Measurements from ENCODE around the gene CALHM1. TPM values are rescaled to one million over a fixed set of nuclear protein-coding genes. Genes with fewer than 3 reads are reported as not detected.

CALHM1 gene
- total and polyA plus RNA-seq, 2 of the 8 experiments (the other 6 are each of a cell fraction or from before 2014, with no cell fraction given), result 0.29 to 0.34 TPM

DNA sequence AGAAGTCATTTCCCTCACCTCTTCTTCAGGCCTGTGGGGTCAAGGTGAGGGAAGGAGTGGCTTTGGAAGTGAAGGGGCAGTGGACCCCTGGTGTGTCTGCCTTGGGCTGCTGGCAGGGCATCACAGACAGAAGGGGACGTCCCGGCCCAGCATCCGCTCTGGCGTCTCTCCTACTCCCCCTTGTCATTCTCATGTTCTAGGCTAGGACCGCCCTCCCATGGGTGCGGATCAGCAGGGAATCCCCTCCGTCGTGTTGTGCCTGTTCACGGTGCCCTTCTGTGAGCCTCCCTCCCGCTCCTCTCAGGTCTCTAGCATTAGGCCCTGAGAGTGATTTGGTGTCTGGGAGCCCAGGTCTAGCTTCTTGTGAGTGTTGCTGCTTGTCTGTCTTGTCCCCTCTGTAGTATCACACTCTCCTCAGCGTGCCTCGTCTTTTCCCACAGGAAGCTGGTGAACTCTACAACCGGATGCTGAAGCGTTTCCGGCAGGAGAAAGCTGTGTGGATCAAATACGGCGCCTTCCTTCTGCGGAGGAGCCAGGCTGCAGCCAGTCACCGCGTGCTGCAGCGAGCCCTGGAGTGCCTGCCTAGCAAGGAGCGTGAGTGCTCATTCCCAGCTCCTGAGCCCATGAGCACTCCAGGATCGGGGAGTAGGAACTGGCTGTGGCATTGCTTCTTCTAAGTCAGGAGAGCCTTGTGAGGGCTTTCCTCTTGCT lies 15.1 kb downstream of the CALHM1 start:
- no peaks in the 10 kb centered on the region for H3K9me3 ChIP-seq (ENCODE audit: insufficient read depth in 2 of 2, low read depth in 1 of 2, low read length in 1 of 2)
- no peak overlapping the region for H2BK120ac ChIP-seq (replicated peaks; ENCODE audit: low read depth, low read length)
- H3K23ac ChIP-seq (ENCODE audit: insufficient read length), result no peak overlapping the region
- H2BK20ac ChIP-seq (ENCODE audit: low read length), result no peak overlapping the region
- no peak for FAIRE-seq
- H4K8ac ChIP-seq (ENCODE audit: extremely low read depth, insufficient read depth, low read length), result no peak overlapping the region
- H2BK12ac ChIP-seq (ENCODE audit: low read depth, low read length), result no peak overlapping the region
- no peaks in the 10 kb centered on the region for H3K27me3 ChIP-seq (replicated peaks in 1 of 4; ENCODE audit: control insufficient read depth in 3 of 4, extremely low read depth in 1 of 4, insufficient read depth in 3 of 4, low read length in 3 of 4)
- no peaks in the 10 kb centered on the region for H3K23me2 ChIP-seq (ENCODE audit: low read depth, low read length)
- POLR2A ChIA-PET (ENCODE audit: partially characterized antibody), result interaction anchor here (0.9 to 1.3 kb wide), 2 partner anchors 9 to 32 kb away, joined by 3 to 4 read pairs; no protein-coding TSS in a partner anchor
- no peak overlapping the region for H2AFZ ChIP-seq (ENCODE audit: low read length)
- DNase-seq (ENCODE audit: low read depth in 1 of 2, low spot score in 2 of 2), result no peak
- CTCF ChIA-PET (ENCODE audit: partially characterized antibody), result interaction anchor here (0.8 to 4.3 kb wide), 8 partner anchors 10 to 120 kb away, joined by 3 to 21 read pairs (median 3); partner anchors contain the start of gene CALHM3
- no peak overlapping the region for H3K18ac ChIP-seq (ENCODE audit: extremely low read depth, low read length)
- peaks cover 0 to 6% of the 10 kb centered on the region in 2 experiments for H4K20me1 ChIP-seq (replicated peaks in 1 of 2; ENCODE audit: control insufficient read depth in 1 of 2, insufficient read depth in 2 of 2, low read length in 2 of 2)
- no peaks in the 10 kb centered on the region for H3K4me1 ChIP-seq (replicated peaks in 1 of 4; ENCODE audit: control insufficient read depth in 3 of 4, insufficient read depth in 4 of 4, low read length in 3 of 4)
- H3K56ac ChIP-seq (replicated peaks; ENCODE audit: insufficient read length, low read depth, low read length), result no peak overlapping the region
- H3K9ac ChIP-seq (replicated peaks in 1 of 4; ENCODE audit: extremely low read depth in 1 of 4, low read depth in 3 of 4, low read length in 3 of 4), result no peak overlapping the region
- no peak overlapping the region for H4K91ac ChIP-seq (replicated peaks; ENCODE audit: insufficient read length, low read length)
- 94% methylated on average over 23 of the region's 23 CpGs; no CpG with 5 or more reads in 1 of the 2 experiments for WGBS, 2 experiments (ENCODE audit: extremely low coverage in 1 of 2, insufficient coverage in 1 of 2, insufficient read length in 1 of 2, insufficient replicate concordance in 2 of 2, low coverage in 1 of 2, low lambda C conversion rate in 2 of 2, missing lambda C conversion rate in 1 of 2)
- H3K79me2 ChIP-seq (ENCODE audit: control insufficient read depth in 1 of 2, insufficient read depth in 2 of 2, low read length in 2 of 2), result no peaks in the 10 kb centered on the region
- no peak overlapping the region for H2BK5ac ChIP-seq (ENCODE audit: low read depth, low read length)
- H3K14ac ChIP-seq (ENCODE audit: insufficient read length), result no peak overlapping the region
- no peaks in the 10 kb centered on the region; the same call in 1 of the 2 replicates for H3K79me1 ChIP-seq (ENCODE audit: low read depth, low read length)
- peaks cover 39 to 85% (median 75%) of the 10 kb centered on the region in 4 experiments for H3K36me3 ChIP-seq (ENCODE audit: control insufficient read depth in 2 of 4, insufficient read depth in 4 of 4, low read length in 3 of 4)
- H3K4me3 ChIP-seq (ENCODE audit: extremely low read depth in 1 of 4, insufficient read depth in 2 of 4, low read depth in 3 of 4, low read length in 4 of 4), result no peak overlapping the region
- no peak overlapping the region for H3K4ac ChIP-seq (replicated peaks; ENCODE audit: insufficient read length, low read depth, low read length)
- no peak overlapping the region for H2BK15ac ChIP-seq (ENCODE audit: low read length)
- H2AK5ac ChIP-seq (ENCODE audit: low read depth, low read length), result no peak overlapping the region
- no peak overlapping the region for H3K4me2 ChIP-seq (ENCODE audit: insufficient read depth in 1 of 2, low read depth in 2 of 2, low read length in 2 of 2)
- H3K27ac ChIP-seq (ENCODE audit: low read depth, low read length), result no peak overlapping the region
- no peak overlapping the region for H4K5ac ChIP-seq (ENCODE audit: insufficient read length, low read depth, low read length)
- no peak for TF ChIP-seq TBP (IDR thresholded peaks at IDR 0.05; ENCODE audit: low read depth, low read length)
- TF ChIP-seq MAFK (IDR thresholded peaks at IDR 0.05; ENCODE audit: low read depth, low read length), result no peak
- no peak for TF ChIP-seq SP1 (IDR thresholded peaks at IDR 0.05; ENCODE audit: low read depth, low read length)
- TF ChIP-seq TAF1 (IDR thresholded peaks at IDR 0.05; ENCODE audit: low read depth, low read length), result no peak
- TF ChIP-seq, protein P1, sequence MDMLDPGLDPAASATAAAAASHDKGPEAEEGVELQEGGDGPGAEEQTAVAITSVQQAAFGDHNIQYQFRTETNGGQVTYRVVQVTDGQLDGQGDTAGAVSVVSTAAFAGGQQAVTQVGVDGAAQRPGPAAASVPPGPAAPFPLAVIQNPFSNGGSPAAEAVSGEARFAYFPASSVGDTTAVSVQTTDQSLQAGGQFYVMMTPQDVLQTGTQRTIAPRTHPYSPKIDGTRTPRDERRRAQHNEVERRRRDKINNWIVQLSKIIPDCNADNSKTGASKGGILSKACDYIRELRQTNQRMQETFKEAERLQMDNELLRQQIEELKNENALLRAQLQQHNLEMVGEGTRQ (IDR thresholded peaks at IDR 0.05; ENCODE audit: low read length), result no peak
- TF ChIP-seq SP4 (IDR thresholded peaks at IDR 0.05; ENCODE audit: low read length), result no peak
- no peak for TF ChIP-seq ZNF274 (IDR thresholded peaks at IDR 0.05; ENCODE audit: borderline replicate concordance, extremely low read depth, low read length)
- no peak for TF ChIP-seq SIX5 (IDR thresholded peaks at IDR 0.05; ENCODE audit: low read depth, low read length)
- TF ChIP-seq RAD21 (IDR thresholded peaks at IDR 0.05 in 1 of 2, conservative IDR thresholded peaks at IDR 0.05 in 1 of 2; ENCODE audit: low read depth in 2 of 2, low read length in 2 of 2), result no peak
- TF ChIP-seq CEBPB (IDR thresholded peaks at IDR 0.05; ENCODE audit: low read depth, low read length), result no peak
- TF ChIP-seq BACH1 (IDR thresholded peaks at IDR 0.05; ENCODE audit: low read length), result no peak
- TF ChIP-seq TCF12 (IDR thresholded peaks at IDR 0.05; ENCODE audit: low read depth, low read length), result no peak

Measured in H1 (cell line).